Measurements from ENCODE around the gene TFIP11.

- no peak for TF ChIP-seq CTCF (IDR thresholded peaks at IDR 0.05)
- TF ChIP-seq EZH2 (IDR thresholded peaks at IDR 0.05; ENCODE audit: borderline replicate concordance, insufficient read depth, low read depth, low read length, poor library complexity, severe bottlenecking) = no peak
Measured at GRCh38 chr22:26516503-26516902, 4.2 kb upstream of the TFIP11 start.

Measured in B cell (primary cell).